Ascending aorta (tissue), 2 donors: ENCODE measurements around the gene TAX1BP3. TPM values are rescaled to one million over a fixed set of nuclear protein-coding genes. Genes with fewer than 3 reads are reported as not detected.

Experiments
- DNase-seq, 2 donors: peaks; one replicate each; pipeline ENCODE4 v3.0.0-alpha.2; 2019; ENCODE audit warnings: low spot score in 2 of 2
- H3K27ac ChIP-seq, 2 donors: fragments of 200-600 bp; sonication (generic); one replicate each; pipeline ENCODE4 v1.5.1; 2016 to 2017; ENCODE audit warnings: mild to moderate bottlenecking in 1 of 2
- H3K27me3 ChIP-seq: fragments of 200-600 bp; sonication (generic); one replicate; pipeline ENCODE4 v1.5.1; 2017
- H3K36me3 ChIP-seq, 2 donors: fragments of 200-600 bp; sonication (generic); one replicate each; pipeline ENCODE4 v1.5.1; 2016
- H3K4me1 ChIP-seq, 2 donors: fragments of 200-600 bp; sonication (generic); one replicate each; pipeline ENCODE4 v1.5.1; 2016 to 2017; ENCODE audit warnings: mild to moderate bottlenecking in 1 of 2
- H3K4me3 ChIP-seq, 2 donors: fragments of 200-600 bp; sonication (generic); one replicate each; pipeline ENCODE4 v1.5.1; 2016 to 2017; ENCODE audit warnings: mild to moderate bottlenecking in 1 of 2
- H3K9me3 ChIP-seq, 2 donors: fragments of 200-600 bp; sonication (generic); one replicate each; pipeline ENCODE4 v1.5.1; 2016
- CTCF ChIP-seq, 3 experiments: fragments of 200-600 bp in 2 of 3; fragments of 450-650 bp in 1 of 3; sonication (generic) in 2 of 3; IDR thresholded peaks; one replicate each; pipeline ENCODE4 v1.5.1; 2016 to 2019; ENCODE audit warnings: antibody characterized with exemption in 3 of 3, mild to moderate bottlenecking in 1 of 3, moderate library complexity in 1 of 3
- intact Hi-C: fragments of 100-400 bp; cut with DNase I; formaldehyde crosslinking; loops from one replicate; pipeline ENCODE4 v1.15.1; 2023
- total RNA-seq: library from RNA; depleted of rRNA; stranded (reverse); fragments of >200 nt; gene quantifications from one replicate; pipeline ENCODE4 v1.1.0, GENCODE V29; 2016

The TAX1BP3 gene
- total RNA-seq, 1 donor from 2014 or later = 165 TPM

GRCh38 chr17:3660311-3660891 is 8.0 kb downstream of the TAX1BP3 start:
- Histone ChIP-seq H3K4me3 (no peak overlapping the region), H3K4me1 (peaks cover 9 to 18% of the 10 kb centered on the region in 2 donors), H3K9me3 (no peaks in the 10 kb centered on the region), H3K27ac (peak overlapping the region; percentile 74 to 87), H3K27me3 (no peaks in the 10 kb centered on the region), H3K36me3 (peaks cover 24 to 35% of the 10 kb centered on the region in 2 donors)
- no peak for DNase-seq
- TF ChIP-seq CTCF (IDR thresholded peaks at IDR 0.05) = no peak
- intact Hi-C loops = loop anchor here (10.0 kb wide), 3 partner anchors 184 to 1266 kb away; partner anchors contain the start of gene NCBP3

GRCh38 chr17:3659541-3660111 is 8.8 kb downstream of the TAX1BP3 start:
- peak in 1 of 3 experiments; percentile 16 for TF ChIP-seq CTCF (IDR thresholded peaks at IDR 0.05)
- intact Hi-C loops = loop anchor here (10.0 kb wide), 3 partner anchors 185 to 1265 kb away; partner anchors contain the start of gene NCBP3

GRCh38 chr17:3658784-3659449 is 9.5 kb downstream of the TAX1BP3 start:
- intact Hi-C loops = no loop called here
- Histone ChIP-seq H3K9me3 (no peaks in the 10 kb centered on the region), H3K27me3 (no peaks in the 10 kb centered on the region), H3K36me3 (peaks cover 13 to 25% of the 10 kb centered on the region in 2 donors), H3K27ac (peak overlapping the region; percentile 74 to 87), H3K4me1 (peaks cover 9 to 18% of the 10 kb centered on the region in 2 donors), H3K4me3 (no peak overlapping the region)
- DNase-seq = no peak
- TF ChIP-seq CTCF (IDR thresholded peaks at IDR 0.05) = no peak

More at GRCh38 chr17:3659541-3660111, 8.8 kb downstream of the TAX1BP3 start:
- Histone ChIP-seq H3K4me3 (no peak overlapping the region), H3K36me3 (peaks cover 20 to 32% of the 10 kb centered on the region in 2 donors), H3K27me3 (no peaks in the 10 kb centered on the region), H3K4me1 (peaks cover 9 to 18% of the 10 kb centered on the region in 2 donors), H3K9me3 (no peaks in the 10 kb centered on the region), H3K27ac (peak overlapping the region; percentile 74 to 87)
- peak; percentile 40 to 88 for DNase-seq

- Histone ChIP-seq H3K27ac (peak overlapping the region; percentile 74 to 87), H3K9me3 (no peaks in the 10 kb centered on the region), H3K4me1 (peaks cover 9 to 18% of the 10 kb centered on the region in 2 donors), H3K36me3 (peaks cover 5 to 17% of the 10 kb centered on the region in 2 donors), H3K27me3 (no peaks in the 10 kb centered on the region), H3K4me3 (no peak overlapping the region)
- DNase-seq = no peak
- intact Hi-C loops = no loop called here
- no peak for TF ChIP-seq CTCF (IDR thresholded peaks at IDR 0.05)
These were observed 10.2 kb downstream of the TAX1BP3 start for GRCh38 chr17:3657874-3658783.

GRCh38 chr17:3657588-3657869 is 10.8 kb downstream of the TAX1BP3 start:
- Histone ChIP-seq H3K4me1 (peaks cover 9 to 18% of the 10 kb centered on the region in 2 donors), H3K4me3 (no peak overlapping the region), H3K27me3 (no peaks in the 10 kb centered on the region), H3K27ac (no peak overlapping the region), H3K36me3 (peaks cover 2 to 11% of the 10 kb centered on the region in 2 donors), H3K9me3 (no peaks in the 10 kb centered on the region)
- no peak for DNase-seq
- intact Hi-C loops = no loop called here
- TF ChIP-seq CTCF (IDR thresholded peaks at IDR 0.05) = no peak
